SK-N-SH (cell line): ENCODE data around the gene ZNF609. TPM values are rescaled to one million over a fixed set of nuclear protein-coding genes. Genes with fewer than 3 reads are reported as not detected.

ENCODE experiments used
- CTCF ChIA-PET: fragments of 300-600, 350-600 bp; formaldehyde crosslinking; extraction: SDS; loops from one replicate; lab custom pipeline; 2021; lab: Yijun Ruan, JAX
- POLR2A ChIA-PET: fragments of 350-600 bp; sonication (Branson Sonifier 250); formaldehyde crosslinking; extraction: SDS; loops from one replicate; lab custom pipeline; 2020; ENCODE audit warnings: antibody characterized with exemption, inconsistent platforms; lab: Yijun Ruan, JAX
- DNase-seq: peaks from one replicate; pipeline ENCODE4 v3.0.0; 2012
- H2AFZ ChIP-seq: fragments of 200-600 bp; sonication (generic); 2 replicates; pipeline ENCODE4 v1.8.1; 2016; ENCODE audit warnings: antibody characterized with exemption, mild to moderate bottlenecking, low read depth
- H3F3A ChIP-seq: fragments of 200-600 bp; sonication (generic); replicated peaks from 2 replicates; pipeline ENCODE3; 2016; ENCODE audit warnings: antibody characterized with exemption, mild to moderate bottlenecking; ENCODE audit not compliant: insufficient read depth
- H3K27ac ChIP-seq, 2 experiments: fragments of 200-500 bp in 1 of 2; fragments of 200-600 bp in 1 of 2; sonication (Bioruptor generic) in 1 of 2; sonication (generic), shearing (Covaris generic) in 1 of 2; 2 replicates each; pipeline versions ENCODE4 v1.5.1 to v1.6.1; 2014 to 2016; ENCODE audit warnings: low read depth in 2 of 2, inconsistent platforms in 1 of 2, low read length in 1 of 2, mild to moderate bottlenecking in 1 of 2, mixed read lengths in 1 of 2
- H3K27me3 ChIP-seq: fragments of 200-600 bp; sonication (generic), shearing (Covaris generic); 2 replicates; pipeline ENCODE4 v1.6.1; 2016; ENCODE audit warnings: mixed run types; ENCODE audit not compliant: insufficient read depth
- H3K36me3 ChIP-seq, 2 experiments: fragments of 200-500 bp in 1 of 2; fragments of 200-600 bp in 1 of 2; sonication (Bioruptor generic) in 1 of 2; sonication (generic) in 1 of 2; replicated peaks in 1 of 2; 2 replicates each; pipeline versions ENCODE3 to v1.5.1; 2014 to 2016; ENCODE audit warnings: low read length in 1 of 2, mild to moderate bottlenecking in 1 of 2; ENCODE audit not compliant: insufficient read depth in 2 of 2, control insufficient read depth in 1 of 2
- H3K4me1 ChIP-seq, 2 experiments: fragments of 200-500 bp in 1 of 2; fragments of 200-600 bp in 1 of 2; sonication (Bioruptor generic) in 1 of 2; sonication (generic), shearing (Covaris generic) in 1 of 2; 2 replicates each; pipeline versions ENCODE4 v1.5.1 to v1.6.1; 2014 to 2016; ENCODE audit warnings: low read depth in 1 of 2, low read length in 1 of 2, mixed run types in 1 of 2; ENCODE audit not compliant: insufficient read depth in 2 of 2, control insufficient read depth in 1 of 2
- H3K4me2 ChIP-seq: fragments of 200-600 bp; sonication (generic), shearing (Covaris generic); 2 replicates; pipeline ENCODE4 v1.6.1; 2017; ENCODE audit warnings: mixed run types
- H3K4me3 ChIP-seq, 2 experiments: fragments of 200-500 bp in 1 of 2; fragments of 200-600 bp in 1 of 2; sonication (Bioruptor generic) in 1 of 2; sonication (generic), shearing (Covaris generic) in 1 of 2; 2 replicates each; pipeline versions ENCODE4 v1.5.1 to v1.8.1; 2014 to 2016; ENCODE audit warnings: low read depth in 2 of 2, inconsistent platforms in 1 of 2, low read length in 1 of 2, mild to moderate bottlenecking in 1 of 2, mixed read lengths in 1 of 2, moderate library complexity in 1 of 2
- H3K79me2 ChIP-seq: fragments of 200-600 bp; sonication (generic); 2 replicates; pipeline ENCODE4 v1.8.1; 2017; ENCODE audit warnings: mild to moderate bottlenecking; ENCODE audit not compliant: insufficient read depth
- H3K9ac ChIP-seq: fragments of 200-600 bp; sonication (generic); 2 replicates; pipeline ENCODE4 v1.6.1; 2017; ENCODE audit warnings: mixed run types
- H3K9me2 ChIP-seq: fragments of 200-600 bp; sonication (generic); 2 replicates; pipeline ENCODE4 v1.6.1; 2017; ENCODE audit warnings: mixed run types
- H3K9me3 ChIP-seq: fragments of 200-600 bp; sonication (generic); 2 replicates; pipeline ENCODE4 v1.6.1; 2017; ENCODE audit warnings: mixed run types, mild to moderate bottlenecking, moderate library complexity
- H4K20me1 ChIP-seq: fragments of 200-600 bp; sonication (generic); 2 replicates; pipeline ENCODE4 v1.6.1; 2017; ENCODE audit warnings: mild to moderate bottlenecking, mixed run types; ENCODE audit not compliant: insufficient read depth
- CHD2 ChIP-seq: fragments of 150-350 bp; IDR thresholded peaks from 2 replicates; pipeline ENCODE4 v1.6.1; 2018; ENCODE audit warnings: low read length; ENCODE audit not compliant: partially characterized antibody
- GABPA ChIP-seq: IDR thresholded peaks from 2 replicates; pipeline ENCODE4 v1.4.0; 2012; ENCODE audit warnings: low read depth, mild to moderate bottlenecking
- GATA2 ChIP-seq: sonication (generic); formaldehyde crosslinking; IDR thresholded peaks from 2 replicates; pipeline ENCODE4 v1.5.0; 2020; ENCODE audit warnings: mild to moderate bottlenecking, missing genetic modification reagents
- TCF12 ChIP-seq: IDR thresholded peaks from 2 replicates; pipeline ENCODE4 v1.4.0; 2012
- WGBS: methylation state at CpG from one replicate; pipeline ENCODE4 v1.1.6; 2017; ENCODE audit warnings: low lambda C conversion rate; 5-methylcytosine and 5-hydroxymethylcytosine counted together
- polyA plus RNA-seq, 3 experiments: library from polyadenylated mRNA; depleted of rRNA; stranded (reverse); fragments of >200 nt; gene quantifications; 2 replicates each; pipeline ENCODE4 v1.2.3, GENCODE V29; 2012
- TF ChIP-seq, protein P1 (sequence below): IDR thresholded peaks from 2 replicates; pipeline ENCODE4 v1.4.0; 2012; ENCODE audit warnings: low read depth, borderline replicate concordance
- TF ChIP-seq, protein P2 (sequence below): IDR thresholded peaks from 2 replicates; pipeline ENCODE4 v1.6.1; 2012; ENCODE audit warnings: mild to moderate bottlenecking, low read depth, low read length, moderate library complexity
- TF ChIP-seq, protein P3 (sequence below): IDR thresholded peaks from 2 replicates; pipeline ENCODE4 v1.4.0; 2012; ENCODE audit warnings: low read depth

ZNF609 gene
- polyA plus RNA-seq, 1 of the 3 experiments (the other 2 are of a cell fraction), result 12.6 TPM

DNA sequence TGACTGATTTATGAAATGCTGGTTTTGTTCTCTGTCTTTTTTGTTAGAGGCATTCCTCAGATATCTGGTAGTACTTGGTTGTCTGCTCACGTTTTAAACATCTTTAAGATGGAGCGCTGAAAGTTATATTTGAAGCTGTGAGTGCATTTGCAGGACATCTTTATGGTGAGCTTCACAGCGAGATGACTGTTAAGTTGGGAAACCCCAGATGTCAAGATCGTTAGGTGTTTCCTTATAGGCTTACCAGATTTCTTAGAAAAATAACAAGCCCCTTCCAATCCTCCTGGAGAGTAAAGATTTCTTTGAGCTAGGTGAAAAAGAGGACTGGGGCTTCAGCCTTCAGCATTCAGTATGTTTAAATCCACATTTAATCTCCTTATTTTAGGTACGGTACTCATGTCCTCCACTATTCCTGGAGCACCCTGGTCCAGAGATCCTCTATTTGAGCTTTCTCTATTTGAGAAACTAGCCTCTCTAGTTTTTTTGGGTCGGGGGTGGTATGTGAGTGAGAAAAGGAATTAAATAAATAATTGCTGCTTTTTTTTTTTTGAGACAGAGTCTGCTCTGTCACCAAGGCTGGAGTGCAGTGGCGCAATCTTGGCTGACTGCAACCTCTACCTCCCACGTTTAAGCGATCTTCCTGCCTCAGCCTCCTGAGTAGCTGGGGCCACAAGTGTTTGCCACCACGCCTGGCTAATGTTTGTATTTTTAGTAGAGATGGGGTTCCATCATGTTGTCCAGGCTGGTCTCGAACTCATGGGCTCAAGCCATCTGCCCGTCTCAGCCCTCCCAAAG, 72.3 kb downstream of the ZNF609 start:
- Histone ChIP-seq H3K4me2 (no peak overlapping the region), H3K36me3 (peaks cover 0 to 4% of the 10 kb centered on the region in 2 experiments), H3K27me3 (no peaks in the 10 kb centered on the region), H3K4me1 (peaks cover 0 to 12% of the 10 kb centered on the region in 2 experiments; a peak in 2 of 4 replicates), H3K9me2 (no peaks in the 10 kb centered on the region), H3K27ac (no peak overlapping the region), H4K20me1 (peaks cover 7% of the 10 kb centered on the region), H3K9me3 (no peaks in the 10 kb centered on the region), H3F3A (peaks cover 27% of the 10 kb centered on the region), H3K9ac (no peak overlapping the region), H3K79me2 (peaks cover 92% of the 10 kb centered on the region), H3K4me3 (no peak overlapping the region), H2AFZ (no peak overlapping the region)
- DNase-seq, result no peak
- ChIA-PET POLR2A (no interaction called here), CTCF (interaction anchor here (1.6 kb wide), 1 partner anchor 106 kb away, joined by 3 read pairs; no protein-coding TSS in a partner anchor)
- 94% methylated on average over 12 of the region's 12 CpGs for WGBS
- TF ChIP-seq CHD2 (no peak), GABPA (no peak), GATA2 (CRISPR knock-in tag) (no peak), TCF12 (no peak)
- TF ChIP-seq, protein P1, sequence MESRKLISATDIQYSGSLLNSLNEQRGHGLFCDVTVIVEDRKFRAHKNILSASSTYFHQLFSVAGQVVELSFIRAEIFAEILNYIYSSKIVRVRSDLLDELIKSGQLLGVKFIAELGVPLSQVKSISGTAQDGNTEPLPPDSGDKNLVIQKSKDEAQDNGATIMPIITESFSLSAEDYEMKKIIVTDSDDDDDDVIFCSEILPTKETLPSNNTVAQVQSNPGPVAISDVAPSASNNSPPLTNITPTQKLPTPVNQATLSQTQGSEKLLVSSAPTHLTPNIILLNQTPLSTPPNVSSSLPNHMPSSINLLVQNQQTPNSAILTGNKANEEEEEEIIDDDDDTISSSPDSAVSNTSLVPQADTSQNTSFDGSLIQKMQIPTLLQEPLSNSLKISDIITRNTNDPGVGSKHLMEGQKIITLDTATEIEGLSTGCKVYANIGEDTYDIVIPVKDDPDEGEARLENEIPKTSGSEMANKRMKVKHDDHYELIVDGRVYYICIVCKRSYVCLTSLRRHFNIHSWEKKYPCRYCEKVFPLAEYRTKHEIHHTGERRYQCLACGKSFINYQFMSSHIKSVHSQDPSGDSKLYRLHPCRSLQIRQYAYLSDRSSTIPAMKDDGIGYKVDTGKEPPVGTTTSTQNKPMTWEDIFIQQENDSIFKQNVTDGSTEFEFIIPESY, result no peak
- TF ChIP-seq, protein P2, sequence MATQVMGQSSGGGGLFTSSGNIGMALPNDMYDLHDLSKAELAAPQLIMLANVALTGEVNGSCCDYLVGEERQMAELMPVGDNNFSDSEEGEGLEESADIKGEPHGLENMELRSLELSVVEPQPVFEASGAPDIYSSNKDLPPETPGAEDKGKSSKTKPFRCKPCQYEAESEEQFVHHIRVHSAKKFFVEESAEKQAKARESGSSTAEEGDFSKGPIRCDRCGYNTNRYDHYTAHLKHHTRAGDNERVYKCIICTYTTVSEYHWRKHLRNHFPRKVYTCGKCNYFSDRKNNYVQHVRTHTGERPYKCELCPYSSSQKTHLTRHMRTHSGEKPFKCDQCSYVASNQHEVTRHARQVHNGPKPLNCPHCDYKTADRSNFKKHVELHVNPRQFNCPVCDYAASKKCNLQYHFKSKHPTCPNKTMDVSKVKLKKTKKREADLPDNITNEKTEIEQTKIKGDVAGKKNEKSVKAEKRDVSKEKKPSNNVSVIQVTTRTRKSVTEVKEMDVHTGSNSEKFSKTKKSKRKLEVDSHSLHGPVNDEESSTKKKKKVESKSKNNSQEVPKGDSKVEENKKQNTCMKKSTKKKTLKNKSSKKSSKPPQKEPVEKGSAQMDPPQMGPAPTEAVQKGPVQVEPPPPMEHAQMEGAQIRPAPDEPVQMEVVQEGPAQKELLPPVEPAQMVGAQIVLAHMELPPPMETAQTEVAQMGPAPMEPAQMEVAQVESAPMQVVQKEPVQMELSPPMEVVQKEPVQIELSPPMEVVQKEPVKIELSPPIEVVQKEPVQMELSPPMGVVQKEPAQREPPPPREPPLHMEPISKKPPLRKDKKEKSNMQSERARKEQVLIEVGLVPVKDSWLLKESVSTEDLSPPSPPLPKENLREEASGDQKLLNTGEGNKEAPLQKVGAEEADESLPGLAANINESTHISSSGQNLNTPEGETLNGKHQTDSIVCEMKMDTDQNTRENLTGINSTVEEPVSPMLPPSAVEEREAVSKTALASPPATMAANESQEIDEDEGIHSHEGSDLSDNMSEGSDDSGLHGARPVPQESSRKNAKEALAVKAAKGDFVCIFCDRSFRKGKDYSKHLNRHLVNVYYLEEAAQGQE, result no peak
- TF ChIP-seq, protein P3, sequence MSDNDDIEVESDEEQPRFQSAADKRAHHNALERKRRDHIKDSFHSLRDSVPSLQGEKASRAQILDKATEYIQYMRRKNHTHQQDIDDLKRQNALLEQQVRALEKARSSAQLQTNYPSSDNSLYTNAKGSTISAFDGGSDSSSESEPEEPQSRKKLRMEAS, result no peak
